A172 (cell line): ENCODE results near the gene IFNB1. TPM values are rescaled to one million over a fixed set of nuclear protein-coding genes. Genes with fewer than 3 reads are reported as not detected.

ENCODE experiments used
- DNase-seq: peaks from one replicate; pipeline ENCODE4 v3.0.0-alpha.2; 2015; ENCODE audit warnings: low spot score
- total RNA-seq: library from RNA; depleted of rRNA; stranded (reverse); fragments of >200 nt; shearing (Covaris generic); gene quantifications from 2 replicates; pipeline ENCODE4 v1.2.3, GENCODE V29; 2014; rRNA removed

Gene IFNB1
- total RNA-seq, 1 experiment from 2014 or later = not detected

DNA sequence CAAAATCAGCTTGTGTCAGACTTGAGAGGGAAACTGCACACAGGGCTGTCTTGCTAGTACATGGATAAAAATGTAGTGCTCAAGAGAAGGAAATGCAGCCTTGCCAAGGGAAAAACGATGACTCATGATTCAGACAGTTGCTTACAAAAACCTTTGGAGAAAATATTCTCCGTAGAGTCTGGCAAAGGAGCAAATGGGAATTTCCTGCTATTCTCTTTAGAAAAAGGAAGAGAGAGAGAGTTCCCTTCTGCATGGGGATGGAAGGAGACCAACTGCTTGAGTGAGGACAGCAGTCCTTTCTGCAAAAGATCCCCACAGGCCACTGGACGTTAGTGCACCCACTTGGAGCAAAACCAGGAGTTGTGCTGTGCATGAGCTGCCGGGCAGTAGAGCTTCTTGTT lies 7.6 kb downstream of the IFNB1 start:
- DNase-seq = peak; percentile 87

DNA sequence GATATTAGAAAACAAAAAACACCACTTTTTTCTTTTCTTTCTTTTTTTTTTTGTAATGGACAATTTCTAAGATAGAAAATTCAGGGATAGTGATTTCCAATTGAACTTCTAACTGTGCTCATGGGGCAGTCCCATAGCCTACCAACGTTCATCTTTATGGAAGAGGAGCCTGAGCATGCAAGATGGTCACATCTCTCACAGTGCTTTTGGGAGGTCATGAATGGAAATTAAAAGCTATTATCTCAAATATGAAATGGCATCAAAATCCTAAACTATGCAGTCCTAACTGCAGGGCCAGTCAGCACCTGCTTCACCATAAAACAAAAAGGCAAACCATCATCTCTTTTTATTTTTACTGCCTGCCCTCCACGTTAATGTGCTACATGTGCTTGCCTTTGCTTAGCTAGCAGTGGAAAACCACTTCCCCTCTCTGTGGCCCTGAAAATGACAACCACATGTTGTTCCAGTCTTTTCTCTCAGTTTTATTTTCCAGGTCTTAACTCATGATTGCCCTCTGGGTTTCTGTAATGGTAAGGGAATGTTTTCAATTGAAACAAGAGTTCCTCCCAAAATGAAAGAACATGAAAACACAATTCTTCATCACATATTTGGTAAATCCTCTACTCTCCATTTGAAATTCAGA lies 16.7 kb downstream of the IFNB1 start:
- no peak for DNase-seq

DNA sequence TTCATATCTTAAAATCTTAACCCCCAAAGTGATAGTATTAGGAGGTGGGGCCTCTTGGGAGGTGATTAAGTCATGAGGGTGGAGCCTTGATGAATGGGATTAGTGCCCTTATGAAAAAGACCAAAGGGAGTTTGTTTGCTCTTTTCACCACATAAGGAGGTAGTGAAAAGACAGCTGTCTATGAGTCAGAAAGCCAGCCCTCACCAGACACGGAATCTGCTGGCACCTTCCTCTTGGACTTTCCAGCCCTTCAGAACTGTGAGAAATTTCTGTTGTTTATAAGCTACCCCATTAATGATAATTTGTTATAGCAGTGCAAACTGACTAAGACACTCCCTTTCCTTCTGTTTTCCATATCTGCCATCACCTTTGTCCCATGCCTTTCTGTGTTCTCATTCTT lies 20.8 kb downstream of the IFNB1 start:
- peak; percentile 10 for DNase-seq

DNA sequence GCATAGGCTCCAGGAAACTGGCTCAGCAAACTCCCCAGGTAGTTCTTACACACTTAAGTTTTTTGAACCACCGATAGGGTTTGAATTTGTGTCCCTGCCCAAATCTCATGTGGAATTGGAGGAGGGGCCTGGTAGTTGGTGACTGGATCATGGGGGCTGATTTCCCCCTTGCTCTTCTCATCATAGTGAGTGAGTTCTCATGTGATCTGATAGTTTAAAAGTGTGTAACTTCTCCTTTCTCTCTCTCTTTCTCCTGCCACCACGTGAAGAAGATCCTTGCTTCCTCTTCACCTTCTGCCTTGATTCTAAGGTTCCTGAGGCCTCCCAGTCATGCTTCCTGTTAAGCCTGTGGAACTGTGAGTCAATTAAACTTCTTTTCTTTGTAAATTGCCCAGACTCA lies 23.9 kb downstream of the IFNB1 start:
- no peak for DNase-seq

DNA sequence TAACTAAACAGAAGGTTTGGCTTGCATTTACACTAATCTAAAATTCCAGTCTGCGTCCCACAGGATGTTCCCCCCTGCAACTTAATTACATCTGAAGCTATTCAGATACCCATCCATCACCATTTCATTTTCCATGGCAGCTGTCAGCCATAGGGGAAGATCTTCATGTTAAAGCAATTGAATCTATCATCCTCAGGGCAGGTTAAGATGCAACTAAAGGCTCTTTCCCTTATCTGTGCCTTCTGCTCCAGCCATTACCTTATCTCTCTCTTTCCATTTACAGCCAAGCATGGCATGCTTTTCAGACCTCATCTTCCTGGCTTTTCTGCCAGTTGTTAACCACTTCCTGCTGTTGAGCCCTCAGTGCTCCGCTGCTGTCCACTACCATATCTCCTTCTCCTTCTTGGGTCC lies 30.5 kb downstream of the IFNB1 start:
- DNase-seq = no peak

DNA sequence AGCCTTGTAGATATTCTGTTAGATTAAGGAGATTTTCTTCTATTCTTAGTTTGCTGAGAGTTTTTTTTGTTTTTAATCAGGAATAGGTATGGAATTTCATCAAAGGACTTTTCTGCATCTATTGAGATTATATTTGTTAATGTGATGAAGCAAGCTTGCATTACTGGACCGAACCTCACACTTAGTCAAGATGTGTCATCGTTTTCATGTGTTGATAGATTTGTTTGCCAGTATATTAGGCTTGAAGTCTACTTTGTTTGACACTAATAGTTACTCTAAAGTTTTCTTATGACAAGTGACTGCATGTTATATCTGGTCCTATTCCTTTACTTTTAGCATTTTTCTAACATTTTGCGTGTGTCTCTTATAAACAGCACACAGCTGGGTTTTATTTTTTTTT lies 33.9 kb downstream of the IFNB1 start:
- no peak for DNase-seq

DNA sequence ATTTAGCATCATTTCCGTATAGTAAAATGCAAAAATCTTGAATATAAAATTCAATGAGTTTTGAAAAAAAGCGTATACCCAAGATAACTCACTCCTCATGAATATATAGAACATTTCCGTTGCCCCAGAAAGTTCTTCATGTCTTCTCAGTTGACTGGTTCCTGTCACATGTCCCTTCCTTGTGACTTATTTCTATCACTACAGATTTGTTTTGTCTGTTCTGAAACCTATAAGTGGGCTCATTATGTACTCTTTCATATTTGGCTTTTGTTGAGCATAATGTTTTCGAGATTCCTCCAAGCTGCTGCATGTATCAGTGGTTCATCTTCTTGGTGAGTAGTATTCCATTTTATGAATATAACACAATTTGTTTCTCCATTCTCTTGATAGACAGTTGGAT lies 35.3 kb downstream of the IFNB1 start:
- no peak for DNase-seq

DNA sequence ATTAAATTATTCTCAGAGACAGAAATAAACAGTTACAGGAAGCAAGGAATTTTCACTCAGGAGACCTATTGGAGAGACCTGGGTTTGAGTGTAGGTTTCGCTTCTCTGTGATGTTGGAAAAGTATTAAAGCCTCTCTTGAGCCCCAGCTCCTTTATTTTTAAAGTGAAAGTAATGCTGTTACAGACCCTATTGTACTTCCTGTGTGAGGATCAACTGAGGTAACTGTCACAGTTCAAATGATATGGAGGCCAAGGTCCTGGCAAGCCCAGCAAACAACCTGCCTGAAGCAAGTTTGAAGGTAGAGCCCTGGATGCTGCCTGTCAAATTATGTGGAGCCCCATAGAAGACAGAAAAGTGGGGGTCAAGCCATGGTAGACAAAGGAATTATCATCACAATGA lies 38.4 kb downstream of the IFNB1 start:
- no peak for DNase-seq

DNA sequence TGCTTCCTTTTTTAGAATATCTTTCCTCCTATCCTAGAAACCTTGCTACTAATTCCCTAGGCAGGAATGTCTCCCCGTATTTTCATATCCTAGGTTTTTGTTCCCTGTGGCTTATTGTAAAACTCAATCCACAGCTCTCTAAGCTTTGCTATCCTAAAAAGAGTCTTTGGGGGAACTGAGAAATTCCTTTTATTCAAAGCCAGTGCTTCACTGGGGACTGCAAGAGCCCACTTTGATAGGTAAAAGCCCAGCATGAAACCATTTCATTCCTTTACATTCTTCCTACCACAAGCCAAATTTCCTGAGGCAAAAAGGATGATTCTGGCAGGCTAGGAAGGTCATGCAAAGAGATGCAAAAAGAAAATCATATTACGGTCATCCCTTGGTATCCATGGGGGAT lies 40.5 kb downstream of the IFNB1 start:
- no peak for DNase-seq

DNA sequence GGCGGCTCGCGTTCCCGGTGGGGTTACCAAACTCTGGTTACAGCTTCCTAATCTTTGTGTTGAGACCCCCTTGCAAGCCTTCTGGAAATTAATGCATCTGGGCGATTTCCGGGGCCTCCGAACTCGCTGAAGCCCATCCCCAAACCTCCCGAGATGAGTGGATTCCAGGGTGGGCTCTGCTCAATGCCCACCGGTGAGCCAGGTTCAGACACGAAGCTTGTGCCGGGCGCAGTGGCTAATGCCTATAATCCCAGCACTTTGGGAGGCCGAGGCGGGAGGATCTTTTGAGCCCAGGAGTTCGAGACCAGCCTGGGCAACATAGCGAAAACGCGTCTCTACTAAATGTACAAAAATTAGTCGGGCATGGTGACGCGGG lies 45.9 kb downstream of the IFNB1 start:
- DNase-seq = no peak

DNA sequence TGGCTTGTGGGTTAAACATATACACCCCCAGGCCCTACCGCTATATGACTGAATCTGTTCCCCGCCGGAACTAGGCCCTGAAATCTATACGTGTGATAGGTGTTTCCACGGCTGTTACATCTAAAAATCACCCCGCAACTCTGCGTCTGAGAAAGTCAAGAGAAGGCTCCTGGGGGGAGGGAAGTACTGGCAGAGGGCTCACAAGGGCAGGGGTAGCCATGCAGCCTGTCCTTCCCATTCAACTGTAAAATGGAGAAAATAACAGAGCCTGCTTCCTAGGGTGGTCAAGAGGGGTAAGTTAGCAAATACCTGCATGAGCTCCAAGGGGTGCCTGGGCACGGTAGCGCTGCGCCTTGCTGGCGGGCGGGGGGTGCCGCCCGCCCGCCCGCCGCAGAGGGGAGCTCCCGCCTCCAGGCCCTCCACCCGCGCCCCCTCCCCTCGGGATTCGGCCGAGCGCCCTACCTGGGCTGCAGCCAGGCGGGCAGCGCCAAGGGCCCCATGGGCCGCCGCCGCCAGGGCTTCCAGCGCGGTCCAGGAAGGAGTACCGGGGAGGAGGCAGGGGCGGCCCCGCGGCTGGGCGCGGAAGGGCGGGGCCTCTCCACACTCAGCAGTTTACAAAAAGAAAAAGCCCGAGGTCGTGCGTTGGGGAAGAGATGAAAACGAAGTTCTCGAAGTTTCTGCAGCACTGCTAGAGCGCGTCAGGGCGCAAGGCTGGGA lies 46.5 kb downstream of the IFNB1 start, which contains the start of gene HACD4:
Gene HACD4 (minus strand): TSS at position 550 of the 717 bp plus-strand sequence. CDS start 50 bp downstream, at position 500.
- DNase-seq = no peak

DNA sequence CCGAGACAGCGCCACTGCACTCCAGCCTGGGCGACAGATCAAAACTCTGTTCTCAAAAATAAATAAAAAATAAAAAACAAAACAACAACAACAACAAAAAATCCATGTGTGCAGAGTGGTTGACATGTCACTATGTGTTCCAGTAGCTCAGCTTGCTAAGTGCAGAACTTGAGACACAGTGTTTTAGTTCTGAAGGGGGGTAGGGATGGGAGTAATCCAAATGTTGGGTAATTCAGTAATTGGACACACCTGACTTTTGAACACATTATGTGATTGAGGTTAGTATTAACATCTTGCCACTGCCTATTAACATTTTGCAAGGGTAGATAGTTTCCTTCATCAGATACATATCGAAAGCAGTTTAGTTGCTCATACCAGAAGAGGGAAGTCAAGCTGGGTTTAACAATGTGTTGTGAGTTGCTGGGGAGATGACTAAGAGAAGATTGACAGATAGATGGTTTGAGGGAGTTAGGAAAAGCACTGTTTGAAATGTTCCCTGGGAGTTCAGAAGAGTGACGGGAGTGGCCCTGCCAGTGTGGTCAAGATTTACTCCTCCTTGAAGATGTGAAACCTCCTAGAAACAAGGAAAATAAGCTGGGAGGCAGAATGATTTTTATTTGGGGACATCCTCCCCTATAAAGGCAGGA lies 47.2 kb downstream of the IFNB1 start:
- DNase-seq = no peak

DNA sequence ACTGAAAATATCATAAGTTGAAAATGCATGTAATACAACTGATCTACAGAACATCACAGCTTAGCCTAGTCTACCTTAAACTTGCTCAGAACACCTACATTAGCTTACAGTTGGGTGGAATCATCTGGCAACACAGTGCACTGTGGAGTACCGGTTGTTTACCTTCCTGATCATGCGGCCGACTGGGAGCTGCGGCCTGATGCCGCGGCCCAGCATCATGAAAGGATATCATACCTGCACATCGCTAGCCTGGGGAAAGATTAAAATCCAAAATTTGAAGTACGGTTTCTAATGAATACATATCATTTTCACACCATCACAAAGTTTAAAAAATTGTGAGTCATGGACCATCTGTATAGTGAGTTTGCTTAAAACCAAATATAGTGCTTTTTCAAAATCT lies 48.1 kb downstream of the IFNB1 start:
- no peak for DNase-seq

DNA sequence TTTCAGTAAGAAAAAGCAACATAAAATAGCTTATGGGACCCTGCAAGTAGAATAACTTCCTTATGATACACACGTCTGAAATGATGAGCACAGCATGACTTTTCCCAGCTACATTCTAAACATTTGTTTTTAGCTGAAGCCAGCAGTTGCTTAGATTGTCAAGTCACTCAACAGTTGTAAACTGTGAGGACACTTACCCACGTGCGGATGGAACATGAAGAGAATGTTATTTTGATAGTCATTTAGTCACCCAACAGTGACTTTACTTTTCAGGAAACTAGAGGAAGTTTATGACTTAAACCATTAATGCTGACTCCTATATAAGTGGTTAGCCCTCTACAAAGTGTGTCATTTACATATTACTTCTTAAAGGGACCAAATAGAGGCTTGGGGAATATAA lies 49.3 kb downstream of the IFNB1 start:
- no peak for DNase-seq

DNA sequence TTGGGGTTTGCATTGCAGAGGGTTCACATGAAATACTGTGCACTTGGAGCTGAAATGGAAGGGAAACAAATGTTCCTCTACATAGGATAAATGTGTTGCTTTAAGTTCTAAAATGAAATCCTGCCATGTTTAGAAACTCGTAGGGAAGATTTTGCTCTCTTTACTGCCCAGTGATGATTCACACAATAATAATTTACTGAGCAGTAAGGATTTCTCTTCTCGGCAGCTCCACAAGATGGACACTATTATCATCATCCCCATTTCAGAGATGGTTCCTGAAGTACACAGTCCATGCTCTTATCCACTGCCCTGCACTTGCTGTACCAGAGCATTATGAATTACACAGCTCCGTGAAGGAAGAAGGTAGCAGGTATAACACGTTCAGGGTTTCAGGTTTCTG lies 50.4 kb downstream of the IFNB1 start:
- DNase-seq = peak; percentile 18

Other genes starting within 250 kb of the IFNB1 start
- not detected in 2 replicates for gene HACD4, start 46.3 kb downstream of the IFNB1 start, total RNA-seq
- not detected in 2 replicates for gene IFNW1, start 63.9 kb upstream of the IFNB1 start, total RNA-seq
- gene IFNA21, start 88.7 kb upstream of the IFNB1 start, total RNA-seq = not detected in 2 replicates
- gene IFNA4, start 109.6 kb upstream of the IFNB1 start, total RNA-seq = not detected in 2 replicates
- not detected in 2 replicates for gene IFNA7, start 124.3 kb upstream of the IFNB1 start, total RNA-seq
- gene IFNA10, start 129.2 kb upstream of the IFNB1 start, total RNA-seq = not detected in 2 replicates
- not detected in 2 replicates for gene IFNA16, start 139.4 kb upstream of the IFNB1 start, total RNA-seq
- gene IFNA17, start 150.3 kb upstream of the IFNB1 start, total RNA-seq = not detected in 2 replicates
- not detected in 2 replicates for gene IFNA14, start 162.1 kb upstream of the IFNB1 start, total RNA-seq
- gene IFNA5, start 227.4 kb upstream of the IFNB1 start, total RNA-seq = not detected in 2 replicates